Erythroblast (primary cell): ENCODE data around the gene BRIP1.

ENCODE experiments used
- GATA1 ChIP-seq: IDR thresholded peaks from 2 replicates; pipeline ENCODE4 v1.6.1; 2011; ENCODE audit warnings: low read depth, mild to moderate bottlenecking, control low read depth, low read length, moderate library complexity
- POLR2A ChIP-seq: IDR thresholded peaks from 2 replicates; pipeline ENCODE4 v1.6.1; 2011; ENCODE audit warnings: mild to moderate bottlenecking, low read length

GRCh38 chr17:61846088-61846487 is 17.2 kb downstream of the BRIP1 start:
- TF ChIP-seq POLR2A (no peak), GATA1 (no peak)
